PC-9 (cell line): ENCODE measurements around the gene IKZF3. TPM values are rescaled to one million over a fixed set of nuclear protein-coding genes. Genes with fewer than 3 reads are reported as not detected.

Source experiments
- Bru-seq: library from RNA; stranded (reverse); fragments of 400-500 nt; gene quantifications from one replicate; lab custom pipeline; 2021; lab: Mats Ljungman, UMichigan
- BruChase-seq, 2 experiments: library from RNA; stranded (reverse); fragments of 400-500 nt; gene quantifications; one replicate each; lab custom pipeline; 2021; lab: Mats Ljungman, UMichigan
- BruUV-seq: library from RNA; stranded (reverse); fragments of 400-500 nt; replicated peaks from 2 replicates; lab custom pipeline; 2021; lab: Mats Ljungman, UMichigan
- CTCF ChIA-PET: fragments of 300-600 bp; sonication (Branson Sonifier 250); formaldehyde crosslinking; loops from one replicate; lab custom pipeline; 2022; ENCODE audit warnings: antibody characterized with exemption; lab: Charles Lee
- POLR2A ChIA-PET: fragments of 300-600 bp; sonication (Branson Sonifier 250); formaldehyde crosslinking; loops from one replicate; lab custom pipeline; 2022; ENCODE audit warnings: antibody characterized with exemption; ENCODE audit not compliant: unreplicated experiment; lab: Charles Lee
- DNase-seq, 2 experiments: peaks; one replicate each; pipeline versions ENCODE4 v3.0.0 to v3.0.0-alpha.2; 2015 to 2022; ENCODE audit warnings: mixed read lengths in 1 of 2
- H2AFZ ChIP-seq: fragments of 200-600 bp; sonication (generic); 2 replicates; pipeline ENCODE4 v1.8.1; 2017; ENCODE audit warnings: antibody characterized with exemption
- H3F3A ChIP-seq: fragments of 200-600 bp; sonication (generic); 2 replicates; pipeline ENCODE4 v1.8.1; 2017; ENCODE audit warnings: antibody characterized with exemption, mild to moderate bottlenecking, low read depth; ENCODE audit not compliant: insufficient read depth
- H3K27ac ChIP-seq: fragments of 200-600 bp; sonication (generic); 2 replicates; pipeline ENCODE4 v1.6.1; 2016; ENCODE audit warnings: mixed run types
- H3K27me3 ChIP-seq: fragments of 200-600 bp; sonication (generic); 2 replicates; pipeline ENCODE4 v1.6.1; 2016; ENCODE audit warnings: low read depth, mixed run types; ENCODE audit not compliant: insufficient read depth
- H3K36me3 ChIP-seq: fragments of 200-600 bp; sonication (generic); 2 replicates; pipeline ENCODE4 v1.6.1; 2016; ENCODE audit warnings: low read depth, mixed run types
- H3K4me1 ChIP-seq: fragments of 200-600 bp; sonication (generic); replicated peaks from 2 replicates; pipeline ENCODE4 v1.6.1; 2016; ENCODE audit warnings: mixed run types; ENCODE audit not compliant: insufficient read depth
- H3K4me2 ChIP-seq: fragments of 200-600 bp; sonication (generic); 2 replicates; pipeline ENCODE4 v1.6.1; 2017; ENCODE audit warnings: mixed run types
- H3K4me3 ChIP-seq: fragments of 200-600 bp; sonication (generic); 2 replicates; pipeline ENCODE4 v1.6.1; 2016; ENCODE audit warnings: mixed run types
- H3K79me2 ChIP-seq: fragments of 200-600 bp; sonication (generic); 2 replicates; pipeline ENCODE4 v1.6.1; 2017; ENCODE audit warnings: low read depth, mixed run types
- H3K9me2 ChIP-seq: fragments of 200-600 bp; sonication (generic); 2 replicates; pipeline ENCODE4 v1.8.1; 2017; ENCODE audit warnings: mild to moderate bottlenecking; ENCODE audit not compliant: insufficient read depth
- H3K9me3 ChIP-seq: fragments of 200-600 bp; sonication (generic); 2 replicates; pipeline ENCODE4 v1.8.1; 2016; ENCODE audit warnings: low read depth; ENCODE audit not compliant: insufficient read depth
- H4K20me1 ChIP-seq: fragments of 200-600 bp; sonication (generic); 2 replicates; pipeline ENCODE4 v1.8.1; 2017; ENCODE audit not compliant: insufficient read depth
- CTCF ChIP-seq: fragments of 200-600 bp; sonication (generic); conservative IDR thresholded peaks from 2 replicates; pipeline ENCODE4 v1.6.1; 2017; ENCODE audit warnings: mixed run types, antibody characterized with exemption, mild to moderate bottlenecking, moderate library complexity
- EZH2 ChIP-seq: fragments of 200-600 bp; sonication (generic); IDR thresholded peaks from 2 replicates; pipeline ENCODE4 v1.8.0; 2017; ENCODE audit warnings: antibody characterized with exemption, low read depth
- intact Hi-C: fragments of 100-400 bp; cut with micrococcal nuclease; formaldehyde crosslinking; loops from one replicate; pipeline ENCODE4 v1.10.0; 2022; ENCODE audit not compliant: unreplicated experiment
- long read RNA-seq: library from polyadenylated mRNA; stranded (forward); transcript quantifications from one replicate; pipeline ENCODE4 v2.0.0, GENCODE V29; 2022
- total RNA-seq: library from RNA; stranded (reverse); gene quantifications from 2 replicates; pipeline ENCODE4 v1.2.3, GENCODE V29; 2021

Gene IKZF3
- 0.04 TPM in 1 of 2 replicates, not detected in the other for total RNA-seq
- Bru-seq, nascent RNA, result percentile 13 among the genes with signal in this experiment
- BruChase-seq, experiment 1, labeled RNA remaining after a 2-hour chase, result percentile 13 among the genes with signal in this experiment
- percentile 9 among the genes with signal in this experiment for BruChase-seq, experiment 2, labeled RNA remaining after a 6-hour chase
- long read RNA-seq, result 0 reads

GRCh38 chr17:39863918-39864746, at the start of gene IKZF3:
IKZF3 (minus strand) TSS chr17:39864312; CDS start chr17:39864126, 186 bp downstream.
- ChIA-PET CTCF (interaction anchor here (0.6 to 1.4 kb wide), 2 partner anchors 242 to 463 kb away, joined by 3 to 15 read pairs; partner anchors contain the start of gene FBXL20), POLR2A (interaction anchor here (0.7 kb wide), 1 partner anchor 157 kb away, joined by 3 read pairs; no protein-coding TSS in a partner anchor)
- intact Hi-C loops, result loop anchor here (2.0 kb wide), 1 partner anchor 241 kb away; no protein-coding TSS in a partner anchor
- Histone ChIP-seq H3K4me2 (peak within 1 kb of the TSS; percentile 76), H2AFZ (peak within 1 kb of the TSS; percentile 71), H3K9me2 (no peaks in the 10 kb centered on the region), H3K36me3 (no peaks in the 10 kb centered on the region), H3K27ac (no peak within 1 kb of the TSS), H3K4me1 (peaks cover 4% of the 10 kb centered on the region; the same call in 1 of the 2 replicates), H3K27me3 (peaks cover 27% of the 10 kb centered on the region), H3F3A (no peaks in the 10 kb centered on the region), H3K79me2 (no peaks in the 10 kb centered on the region), H3K4me3 (peak within 1 kb of the TSS; percentile 46; the same call in 1 of the 2 replicates), H4K20me1 (no peaks in the 10 kb centered on the region), H3K9me3 (peaks cover 2% of the 10 kb centered on the region; the same call in 1 of the 2 replicates)
- TF ChIP-seq EZH2 (peak; percentile 71; the same call in 1 of the 2 replicates), CTCF (0 out of 2 replicates have a peak, but pooled peaks have one; percentile 32)
- peak in 1 of 2 experiments; percentile 55 for DNase-seq
- BruUV-seq, result no TSS peak

GRCh38 chr17:39908789-39909352, 44.8 kb upstream of the IKZF3 start:
- Histone ChIP-seq H3K9me3 (no peaks in the 10 kb centered on the region), H2AFZ (no peak overlapping the region), H3F3A (no peaks in the 10 kb centered on the region), H3K4me2 (no peak overlapping the region), H3K79me2 (no peaks in the 10 kb centered on the region), H3K9me2 (no peaks in the 10 kb centered on the region), H4K20me1 (no peaks in the 10 kb centered on the region), H3K27me3 (no peaks in the 10 kb centered on the region), H3K4me1 (no peaks in the 10 kb centered on the region), H3K27ac (no peak overlapping the region), H3K36me3 (no peaks in the 10 kb centered on the region), H3K4me3 (no peak overlapping the region)
- CTCF ChIA-PET, result no interaction called here
- POLR2A ChIA-PET, result no interaction called here
- intact Hi-C loops, result no loop called here
- no TSS peak for BruUV-seq
- DNase-seq, result no peak
- TF ChIP-seq EZH2, result no peak
- no peak for TF ChIP-seq CTCF

- no TSS peak for BruUV-seq
- Histone ChIP-seq H3K4me1 (no peaks in the 10 kb centered on the region), H3K79me2 (no peaks in the 10 kb centered on the region), H2AFZ (no peak overlapping the region), H3K9me3 (no peaks in the 10 kb centered on the region), H3K27ac (no peak overlapping the region), H3K4me2 (no peak overlapping the region), H3K9me2 (no peaks in the 10 kb centered on the region), H3K36me3 (no peaks in the 10 kb centered on the region), H3F3A (no peaks in the 10 kb centered on the region), H3K27me3 (no peaks in the 10 kb centered on the region), H4K20me1 (no peaks in the 10 kb centered on the region), H3K4me3 (no peak overlapping the region)
- TF ChIP-seq EZH2 (no peak), CTCF (no peak)
- intact Hi-C loops, result no loop called here
- no peak for DNase-seq
- POLR2A ChIA-PET, result no interaction called here
- CTCF ChIA-PET, result no interaction called here
Observed at GRCh38 chr17:39904990-39905288, 40.8 kb upstream of the IKZF3 start.
